HEK293 (cell line): ENCODE results near the gene KLHL40.

ENCODE experiments used
- ZBTB49 ChIP-seq: fragments of 450-650 bp; formaldehyde crosslinking; IDR thresholded peaks from 2 replicates; pipeline ENCODE4 v1.5.1; 2016; ENCODE audit warnings: missing biosample characterization, missing genetic modification characterization, low read depth
- ZNF239 ChIP-seq: fragments of 450-650 bp; formaldehyde crosslinking; IDR thresholded peaks from 2 replicates; pipeline ENCODE4 v1.5.1; 2016; ENCODE audit warnings: missing biosample characterization, missing genetic modification characterization
- ZNF777 ChIP-seq: fragments of 450-650 bp; formaldehyde crosslinking; IDR thresholded peaks from 2 replicates; pipeline ENCODE4 v1.5.1; 2017; ENCODE audit warnings: missing biosample characterization, missing genetic modification characterization, borderline replicate concordance
- ZXDB ChIP-seq: fragments of 450-650 bp; formaldehyde crosslinking; IDR thresholded peaks from 2 replicates; pipeline ENCODE4 v1.5.1; 2016; ENCODE audit warnings: missing biosample characterization, missing genetic modification characterization
- TF ChIP-seq, protein P1 (sequence below): fragments of 450-650 bp; formaldehyde crosslinking; IDR thresholded peaks from 2 replicates; pipeline ENCODE4 v1.5.1; 2016; ENCODE audit warnings: missing biosample characterization, missing genetic modification characterization

GRCh38 chr3:42652611-42653302 is 32.6 kb upstream of the KLHL40 start:
- TF ChIP-seq ZBTB49 (tag by site-specific recombination) (no peak), ZNF239 (no peak), ZNF777 (no peak), ZXDB (tag by site-specific recombination) (no peak)
- TF ChIP-seq, protein P1, sequence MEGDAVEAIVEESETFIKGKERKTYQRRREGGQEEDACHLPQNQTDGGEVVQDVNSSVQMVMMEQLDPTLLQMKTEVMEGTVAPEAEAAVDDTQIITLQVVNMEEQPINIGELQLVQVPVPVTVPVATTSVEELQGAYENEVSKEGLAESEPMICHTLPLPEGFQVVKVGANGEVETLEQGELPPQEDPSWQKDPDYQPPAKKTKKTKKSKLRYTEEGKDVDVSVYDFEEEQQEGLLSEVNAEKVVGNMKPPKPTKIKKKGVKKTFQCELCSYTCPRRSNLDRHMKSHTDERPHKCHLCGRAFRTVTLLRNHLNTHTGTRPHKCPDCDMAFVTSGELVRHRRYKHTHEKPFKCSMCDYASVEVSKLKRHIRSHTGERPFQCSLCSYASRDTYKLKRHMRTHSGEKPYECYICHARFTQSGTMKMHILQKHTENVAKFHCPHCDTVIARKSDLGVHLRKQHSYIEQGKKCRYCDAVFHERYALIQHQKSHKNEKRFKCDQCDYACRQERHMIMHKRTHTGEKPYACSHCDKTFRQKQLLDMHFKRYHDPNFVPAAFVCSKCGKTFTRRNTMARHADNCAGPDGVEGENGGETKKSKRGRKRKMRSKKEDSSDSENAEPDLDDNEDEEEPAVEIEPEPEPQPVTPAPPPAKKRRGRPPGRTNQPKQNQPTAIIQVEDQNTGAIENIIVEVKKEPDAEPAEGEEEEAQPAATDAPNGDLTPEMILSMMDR (tag by site-specific recombination): no peak
